ENCODE results near the gene VEPH1. TPM values are rescaled to one million over a fixed set of nuclear protein-coding genes. Genes with fewer than 3 reads are reported as not detected.

The VEPH1 gene
- total RNA-seq, 1 donor from 2014 or later: 0.78 TPM

DNA sequence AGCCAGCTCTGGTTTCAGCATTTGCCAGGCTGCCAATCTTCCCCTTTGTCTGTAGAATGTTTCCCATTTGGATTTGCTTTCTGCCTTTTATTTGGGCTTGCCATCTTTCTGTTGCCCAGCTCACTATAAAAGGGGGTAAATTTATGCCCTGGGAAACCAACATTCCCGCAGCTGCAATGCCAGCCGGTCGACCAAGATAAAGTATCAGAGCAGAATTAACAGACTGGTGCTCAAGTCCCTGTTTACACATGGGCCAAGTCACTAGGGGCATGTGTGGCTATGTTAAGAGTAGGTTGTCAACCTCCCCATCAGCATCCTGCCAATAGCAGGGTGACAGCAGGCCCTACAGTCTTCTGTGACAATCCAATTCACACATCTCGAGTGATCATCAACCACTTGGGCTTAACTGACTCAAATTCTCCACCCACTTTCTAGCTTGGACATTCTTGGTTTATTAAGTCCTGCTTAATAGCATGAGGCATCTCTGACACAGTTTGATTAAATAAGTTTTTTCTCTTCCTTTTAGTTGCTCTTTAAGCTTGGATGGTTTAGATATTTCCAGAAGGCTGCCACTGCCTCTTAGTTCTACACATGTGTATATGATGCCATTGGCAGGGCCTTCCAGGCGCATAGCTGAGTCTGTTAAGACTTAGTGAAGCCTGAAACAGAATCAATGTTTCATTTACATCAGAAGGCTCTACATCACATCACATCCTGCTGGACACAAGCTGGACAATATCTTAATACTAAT is 24.1 kb upstream of the VEPH1 start:
- intact Hi-C loops (cut with DNase I): no loop called here
- no peak for DNase-seq (ENCODE audit: low spot score)

- DNase-seq (ENCODE audit: low spot score): no peak
- intact Hi-C loops (cut with DNase I): no loop called here
Measured at GRCh38 chr3:157526036-157526435, 22.8 kb upstream of the VEPH1 start.

DNA sequence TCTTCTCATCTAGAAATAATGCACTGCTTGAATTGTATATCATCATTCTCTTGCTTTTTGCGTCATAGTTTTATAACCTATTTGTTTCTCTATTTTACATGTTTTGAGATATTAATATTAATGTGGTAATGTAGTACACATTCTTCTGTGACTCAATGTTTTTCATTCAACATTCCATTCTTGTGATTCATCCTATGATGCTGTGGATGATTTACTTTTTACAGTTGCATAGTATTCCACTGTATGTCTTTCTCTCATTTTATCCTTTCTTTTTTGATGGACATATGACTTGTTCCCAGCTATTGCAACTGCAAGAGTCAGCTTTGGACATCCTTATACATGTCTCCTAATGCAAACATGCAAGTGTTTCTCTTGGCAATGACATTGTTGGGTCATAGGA is 20.6 kb upstream of the VEPH1 start:
- intact Hi-C loops (cut with DNase I): no loop called here
- DNase-seq (ENCODE audit: low spot score): no peak

GRCh38 chr3:157522648-157523047 is 19.4 kb upstream of the VEPH1 start:
- no peak for DNase-seq (ENCODE audit: low spot score)
- intact Hi-C loops (cut with DNase I): no loop called here

DNA sequence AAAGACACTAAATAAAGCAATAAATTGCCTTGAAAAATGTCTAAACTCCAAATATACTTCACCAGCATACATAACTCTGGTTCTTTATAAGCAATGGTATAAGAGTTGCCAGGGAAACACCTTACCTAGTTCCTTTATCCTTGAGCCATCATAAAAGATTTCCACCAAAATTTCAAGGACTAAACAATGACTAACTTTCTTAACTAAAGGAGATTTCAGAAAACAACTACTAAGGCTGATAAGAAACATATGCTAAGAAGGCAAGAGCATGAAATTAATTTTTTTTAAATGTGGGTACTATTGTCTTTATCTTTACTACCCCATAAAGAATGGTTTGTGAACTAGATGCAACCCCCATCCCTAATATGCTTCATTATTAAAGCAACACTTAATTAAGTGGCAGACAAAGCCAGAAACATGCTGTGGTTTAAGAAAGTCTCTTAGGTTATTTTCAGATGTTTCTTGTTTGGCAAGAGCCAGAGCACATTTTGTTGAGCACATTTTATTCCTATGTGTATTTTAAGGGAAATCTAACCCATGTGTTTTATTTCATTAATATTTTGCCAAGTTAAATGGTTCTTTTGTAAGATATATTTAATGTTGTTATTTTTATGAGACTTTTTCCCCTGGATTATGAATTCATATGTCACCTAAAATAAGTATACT is 17.4 kb upstream of the VEPH1 start:
- intact Hi-C loops (cut with DNase I): no loop called here
- DNase-seq (ENCODE audit: low spot score): no peak

- intact Hi-C loops (cut with DNase I): no loop called here
- no peak for DNase-seq (ENCODE audit: low spot score)
Measured at GRCh38 chr3:157518881-157519280, 15.7 kb upstream of the VEPH1 start.

DNA sequence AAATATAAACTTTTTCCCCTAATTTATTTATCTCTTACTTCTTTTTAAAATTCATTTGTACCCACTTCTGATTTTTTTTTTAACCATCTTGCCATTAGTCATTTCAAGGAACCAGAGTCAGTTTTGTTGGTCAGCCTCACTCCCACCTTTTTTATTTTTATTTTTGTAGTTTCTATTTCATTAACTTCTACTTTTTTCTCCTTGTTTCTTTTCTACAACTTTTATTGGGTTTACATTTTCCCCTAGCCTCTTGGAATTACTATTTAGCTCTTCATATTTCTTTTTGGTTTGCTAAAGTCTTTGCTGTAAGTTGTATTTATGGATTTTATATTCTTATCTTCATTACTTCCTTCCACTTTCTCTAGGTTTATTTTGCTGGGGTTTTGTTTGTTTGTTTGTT is 13.7 kb upstream of the VEPH1 start:
- intact Hi-C loops (cut with DNase I): no loop called here
- no peak for DNase-seq (ENCODE audit: low spot score)

GRCh38 chr3:157515398-157515797 is 12.2 kb upstream of the VEPH1 start:
- no peak for DNase-seq (ENCODE audit: low spot score)
- intact Hi-C loops (cut with DNase I): no loop called here

DNA sequence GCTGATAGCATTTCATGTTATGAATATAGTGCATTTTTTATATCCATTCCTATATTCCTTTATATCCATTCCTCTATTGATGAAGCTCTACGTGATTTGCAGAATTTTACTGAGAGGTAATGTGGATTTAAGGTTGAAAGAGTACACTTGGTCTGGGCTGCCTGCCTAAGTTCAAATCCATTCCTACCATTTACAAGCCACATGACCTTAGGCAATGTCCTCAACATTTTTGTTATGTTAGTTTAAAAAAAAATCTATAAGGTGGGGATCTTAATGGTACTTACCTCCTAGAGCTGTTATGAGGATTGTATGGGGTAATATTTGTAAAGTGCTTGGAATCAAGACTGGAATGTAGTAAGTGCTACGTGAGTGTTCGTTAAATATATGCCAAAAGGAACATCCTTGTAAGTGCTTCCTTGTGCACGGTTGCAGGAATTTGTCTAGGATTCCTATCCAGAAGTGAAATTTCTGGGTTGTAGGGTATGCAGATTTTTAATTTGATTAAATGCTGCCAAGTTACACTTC is 11.2 kb upstream of the VEPH1 start:
- intact Hi-C loops (cut with DNase I): no loop called here
- no peak for DNase-seq (ENCODE audit: low spot score)

GRCh38 chr3:157513585-157513984 is 10.4 kb upstream of the VEPH1 start:
- intact Hi-C loops (cut with DNase I): no loop called here
- no peak for DNase-seq (ENCODE audit: low spot score)

- DNase-seq (ENCODE audit: low spot score): no peak
- intact Hi-C loops (cut with DNase I): no loop called here
Measured at GRCh38 chr3:157512534-157512933, 9.3 kb upstream of the VEPH1 start.

GRCh38 chr3:157508461-157508860 is 5.2 kb upstream of the VEPH1 start:
- no peak for DNase-seq (ENCODE audit: low spot score)
- intact Hi-C loops (cut with DNase I): no loop called here

- DNase-seq (ENCODE audit: low spot score): no peak
- intact Hi-C loops (cut with DNase I): no loop called here
Measured at GRCh38 chr3:157501863-157502262, 1.4 kb downstream of the VEPH1 start.

DNA sequence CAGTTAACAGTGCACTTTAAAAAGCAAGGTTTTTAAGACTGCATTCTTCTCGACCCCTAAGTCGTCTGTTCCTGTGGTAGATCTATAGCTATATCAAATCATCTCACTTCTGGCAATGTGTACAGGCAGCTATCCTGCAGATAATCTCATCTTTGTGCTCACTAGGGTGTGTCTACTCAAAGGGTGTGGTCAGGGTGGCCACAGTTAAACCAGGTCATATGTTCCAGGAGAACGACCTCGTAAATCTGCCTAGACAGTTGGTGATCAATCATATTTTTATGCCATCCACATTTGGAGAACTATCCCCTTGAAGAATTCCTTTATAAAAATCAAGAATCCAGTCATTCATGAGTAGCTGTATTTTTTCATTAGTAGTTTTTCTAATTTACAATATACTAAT is 3.0 kb downstream of the VEPH1 start:
- DNase-seq (ENCODE audit: low spot score): no peak
- intact Hi-C loops (cut with DNase I): no loop called here

DNA sequence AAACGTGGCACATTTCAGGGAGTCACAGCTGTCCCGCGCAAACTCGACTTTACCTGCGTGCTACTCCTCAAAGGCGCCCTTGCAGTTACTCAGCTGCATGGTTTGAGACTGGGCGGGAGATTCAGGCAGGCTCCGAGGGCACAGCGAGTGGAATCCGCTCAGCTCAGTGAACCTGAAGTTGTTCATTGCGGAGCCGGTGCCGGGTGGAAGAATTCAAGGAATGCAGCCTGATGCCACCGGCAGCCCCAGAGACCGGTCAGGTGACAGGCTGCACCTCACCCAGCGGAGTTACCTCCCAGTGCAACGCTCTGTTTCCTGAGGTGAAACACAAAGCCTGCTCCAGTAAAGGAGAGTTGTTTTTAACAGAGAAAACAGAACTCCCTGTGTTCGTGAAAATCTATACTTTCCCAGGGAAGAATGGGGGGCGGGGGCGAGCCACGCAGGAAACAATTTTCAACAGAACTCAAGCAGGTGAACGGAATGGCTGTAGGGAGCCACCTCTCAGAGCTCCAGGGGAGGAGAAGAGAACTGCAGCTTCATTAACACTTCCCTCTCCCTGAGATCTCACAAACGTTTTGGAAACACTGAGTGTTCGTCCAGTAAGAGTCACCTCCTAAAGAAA is 3.8 kb downstream of the VEPH1 start:
- intact Hi-C loops (cut with DNase I): no loop called here
- no peak for DNase-seq (ENCODE audit: low spot score)

- intact Hi-C loops (cut with DNase I): no loop called here
- DNase-seq (ENCODE audit: low spot score): no peak
Measured at GRCh38 chr3:157498371-157498770, 4.8 kb downstream of the VEPH1 start.

- intact Hi-C loops (cut with DNase I): no loop called here
Measured at GRCh38 chr3:157495846-157496245, 7.4 kb downstream of the VEPH1 start.

DNA sequence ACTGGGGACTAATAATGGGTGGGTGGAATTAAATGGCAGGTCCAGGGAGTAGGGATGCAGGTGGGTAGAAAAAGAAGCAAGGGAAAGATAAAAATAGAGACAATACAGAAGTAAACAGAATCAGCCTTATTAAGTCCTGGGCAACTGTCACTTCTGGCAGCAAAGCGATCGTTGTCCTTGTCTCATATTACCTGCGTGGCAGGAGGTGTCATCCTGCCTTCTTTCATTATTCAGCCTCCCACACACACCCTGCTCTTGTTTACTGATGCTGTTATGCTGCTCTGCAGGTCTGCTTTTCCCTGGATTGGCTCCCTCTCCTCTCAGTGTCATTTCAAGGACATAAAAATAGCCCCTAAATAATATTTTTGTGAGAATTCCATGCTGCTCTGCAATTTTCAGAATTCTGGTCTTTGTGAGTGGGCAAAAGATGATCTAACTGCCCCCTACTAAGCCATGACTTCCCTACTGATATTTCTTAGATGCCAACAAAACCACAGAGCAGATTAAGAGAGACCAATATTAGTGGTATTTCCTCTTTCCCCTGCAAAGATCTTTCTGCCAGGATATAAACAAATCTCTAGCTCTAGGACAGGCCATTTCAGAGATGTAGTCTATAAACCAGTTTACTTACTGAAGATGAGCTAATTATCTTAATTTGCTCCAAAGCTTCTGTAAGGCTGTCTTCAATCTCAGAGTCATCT is 8.5 kb downstream of the VEPH1 start:
- no peak for DNase-seq (ENCODE audit: low spot score)
- intact Hi-C loops (cut with DNase I): no loop called here

More at GRCh38 chr3:157495846-157496245, 7.4 kb downstream of the VEPH1 start:
- DNase-seq (ENCODE audit: low spot score): no peak

DNA sequence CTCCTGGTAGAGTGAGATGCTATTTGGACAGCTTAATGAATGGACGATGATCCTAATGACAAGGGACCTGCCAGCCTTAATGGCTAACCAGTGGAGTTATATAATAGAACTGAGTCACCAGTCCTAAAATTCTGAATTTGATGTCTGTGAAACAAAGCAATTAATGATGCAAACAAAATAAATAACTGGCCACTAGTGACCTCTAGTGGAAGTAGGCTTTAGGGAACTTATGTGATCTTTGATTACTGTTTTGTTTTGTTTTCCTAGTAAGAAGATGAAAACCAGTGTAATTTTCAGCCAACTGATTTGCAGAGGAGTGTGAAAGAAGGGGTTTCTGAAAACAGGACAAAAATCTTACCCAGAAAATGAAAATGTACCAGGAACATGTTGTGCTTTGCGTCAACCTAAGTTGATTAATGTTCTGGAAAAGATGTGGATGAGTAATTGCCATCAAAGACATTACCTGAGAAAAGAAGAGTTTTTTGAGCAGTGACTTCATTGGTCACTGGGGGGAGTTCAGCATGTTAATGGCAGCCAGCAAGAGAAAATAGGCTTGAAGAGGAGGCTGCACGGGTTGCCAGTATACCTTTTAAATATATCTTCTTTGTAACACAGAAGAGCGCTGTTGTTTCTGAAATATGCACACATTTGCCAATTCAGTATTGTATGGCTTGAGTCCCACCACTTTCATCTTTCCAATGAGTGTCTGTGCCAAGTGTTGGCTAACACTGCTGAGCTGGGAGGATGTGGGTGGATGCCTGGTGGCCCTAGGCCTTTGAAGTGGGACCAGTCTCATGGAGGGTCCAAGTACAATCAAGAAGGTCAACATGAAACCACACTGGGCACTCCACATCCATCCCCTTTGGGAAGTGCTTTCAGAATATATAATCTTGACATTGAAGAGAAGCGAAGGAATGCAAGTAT is 9.3 kb downstream of the VEPH1 start:
- no peak for DNase-seq (ENCODE audit: low spot score)
- intact Hi-C loops (cut with DNase I): loop anchor here (2.0 kb wide), 1 partner anchor 289 kb away; no protein-coding TSS in a partner anchor
